K562 (cell line): ENCODE data around the gene RGS4. TPM values are rescaled to one million over a fixed set of nuclear protein-coding genes. Genes with fewer than 3 reads are reported as not detected.

ENCODE experiments used
- ATAC-seq: fragments of 200-7000 bp; cut with Tn5 transposase; 3 replicates; pipeline ENCODE4 v1.9.1; 2020; ENCODE audit warnings: moderate library complexity
- BruUV-seq: library from RNA; stranded (reverse); fragments of 400-500 nt; replicated peaks from 2 replicates; lab custom pipeline; 2021; lab: Mats Ljungman, UMichigan
- CTCF ChIA-PET: fragments of 300-600 bp; formaldehyde crosslinking; extraction: SDS; loops from one replicate; lab custom pipeline; 2021; ENCODE audit warnings: low intra/inter-chr PET ratio; lab: Yijun Ruan, JAX
- POLR2A ChIA-PET: fragments of 300-600, 350-650 bp; sonication (Branson Sonifier 250); formaldehyde crosslinking; extraction: SDS; loops from one replicate; lab custom pipeline; 2021; ENCODE audit warnings: antibody characterized with exemption, inconsistent platforms; lab: Yijun Ruan, JAX
- DNase-seq, 4 experiments: peaks; one replicate each; pipeline versions ENCODE4 v3.0.0 to v3.0.0-alpha.2; 2011 to 2018; ENCODE audit warnings: low spot score in 3 of 4, mixed read lengths in 3 of 4; ENCODE audit errors: extremely low read depth in 1 of 4
- FAIRE-seq: peaks from 2 replicates; lab custom pipeline; 2011; peaks lifted over from hg19 to GRCh38; lab: Jason Lieb, UNC
- H2AFZ ChIP-seq: 2 replicates; pipeline ENCODE4 v1.6.0; 2011; ENCODE audit warnings: low read depth, low read length, control low read depth, inconsistent platforms
- H3K27ac ChIP-seq: fragments of 200-600 bp; 3 replicates; pipeline ENCODE4 v1.8.0; 2011; ENCODE audit warnings: low read depth, mild to moderate bottlenecking, control low read depth, inconsistent platforms, low read length, moderate library complexity, mixed read lengths; ENCODE audit errors: extremely low read depth
- H3K27me3 ChIP-seq, 2 experiments: fragments of 300-600 bp in 1 of 2; 2 replicates in 1 of 2; 3 replicates in 1 of 2; pipeline versions ENCODE4 v1.6.0 to v1.8.0; 2011; ENCODE audit warnings: inconsistent platforms in 2 of 2, low read length in 2 of 2, mild to moderate bottlenecking in 1 of 2, mixed read lengths in 1 of 2, moderate library complexity in 1 of 2; ENCODE audit not compliant: control insufficient read depth in 2 of 2, insufficient read depth in 2 of 2
- H3K36me3 ChIP-seq: fragments of 300-600 bp; 3 replicates; pipeline ENCODE4 v1.8.0; 2011; ENCODE audit warnings: mild to moderate bottlenecking, low read length, inconsistent platforms; ENCODE audit not compliant: control insufficient read depth, insufficient read depth
- H3K4me1 ChIP-seq, 2 experiments: fragments of 200-600 bp in 1 of 2; replicated peaks in 1 of 2; 2 replicates in 1 of 2; 3 replicates in 1 of 2; pipeline versions ENCODE4 v1.5.1 to v1.8.0; 2011; ENCODE audit warnings: inconsistent platforms in 2 of 2, low read length in 2 of 2, mild to moderate bottlenecking in 1 of 2, mixed read lengths in 1 of 2, moderate library complexity in 1 of 2; ENCODE audit not compliant: control insufficient read depth in 2 of 2, insufficient read depth in 2 of 2
- H3K4me2 ChIP-seq: 2 replicates; pipeline ENCODE4 v1.6.1; 2011; ENCODE audit warnings: low read length, control low read depth, inconsistent platforms, mixed read lengths; ENCODE audit not compliant: insufficient read depth
- H3K4me3 ChIP-seq: fragments of 200-600 bp; sonication (generic), shearing (Covaris generic); 2 replicates; pipeline ENCODE4 v1.5.1; 2016; ENCODE audit warnings: control low read depth, inconsistent platforms
- H3K79me2 ChIP-seq: fragments of 200-600 bp; 3 replicates; pipeline ENCODE4 v1.8.0; 2011; ENCODE audit warnings: low read length, inconsistent platforms; ENCODE audit not compliant: control insufficient read depth, insufficient read depth
- H3K9ac ChIP-seq, 2 experiments: 2 replicates each; pipeline versions ENCODE4 v1.6.0 to v1.6.1; 2011; ENCODE audit warnings: low read depth in 2 of 2, low read length in 2 of 2, control low read depth in 1 of 2, inconsistent platforms in 1 of 2, mild to moderate bottlenecking in 1 of 2, mixed read lengths in 1 of 2; ENCODE audit not compliant: insufficient read depth in 1 of 2
- H3K9me1 ChIP-seq: one replicate; pipeline ENCODE4 v1.6.0; 2011; ENCODE audit warnings: inconsistent platforms, mild to moderate bottlenecking, low read length, moderate library complexity; ENCODE audit not compliant: control insufficient read depth, insufficient read depth
- H3K9me3 ChIP-seq: replicated peaks from 2 replicates; pipeline ENCODE4 v1.5.1; 2011; ENCODE audit warnings: low read depth, low read length, inconsistent platforms; ENCODE audit not compliant: control insufficient read depth, insufficient read depth
- H4K20me1 ChIP-seq: replicated peaks from 2 replicates; pipeline ENCODE4 v1.6.1; 2011; ENCODE audit warnings: low read length, inconsistent platforms, mixed read lengths; ENCODE audit not compliant: control insufficient read depth, insufficient read depth
- BRD9 ChIP-seq: fragments of 450-650 bp; IDR thresholded peaks from 2 replicates; pipeline ENCODE4 v1.6.1; 2018; ENCODE audit warnings: low read depth; ENCODE audit not compliant: partially characterized antibody
- CSDE1 ChIP-seq, 2 experiments: fragments of 450-650 bp; IDR thresholded peaks; 2 replicates each; pipeline ENCODE4 v1.6.1; 2016; ENCODE audit warnings: mild to moderate bottlenecking in 1 of 2
- EGR1 ChIP-seq: fragments of 450-650 bp; conservative IDR thresholded peaks from 2 replicates; pipeline ENCODE4 v1.6.1; 2017; ENCODE audit warnings: mild to moderate bottlenecking
- KHSRP ChIP-seq: fragments of 450-650 bp; IDR thresholded peaks from 2 replicates; pipeline ENCODE4 v1.6.1; 2017
- LEF1 ChIP-seq: fragments of 450-650 bp; IDR thresholded peaks from 2 replicates; pipeline ENCODE4 v1.6.1; 2016; ENCODE audit warnings: mild to moderate bottlenecking
- NCOA4 ChIP-seq: fragments of 450-650 bp; IDR thresholded peaks from 2 replicates; pipeline ENCODE4 v1.6.1; 2018; ENCODE audit warnings: mild to moderate bottlenecking; ENCODE audit not compliant: partially characterized antibody
- NR4A1 ChIP-seq, 2 experiments: fragments of 250-450 bp in 1 of 2; fragments of 450-650 bp in 1 of 2; sonication (Bioruptor Pico) in 1 of 2; IDR thresholded peaks; 2 replicates each; pipeline versions ENCODE4 v1.4.0 to v1.6.1; 2016 to 2020; ENCODE audit warnings: mild to moderate bottlenecking in 2 of 2, missing compliant biosample characterization in 1 of 2, missing genetic modification characterization in 1 of 2, moderate library complexity in 1 of 2
- PHF20 ChIP-seq: fragments of 450-650 bp; IDR thresholded peaks from 2 replicates; pipeline ENCODE4 v1.6.1; 2018; ENCODE audit not compliant: partially characterized antibody
- PRMT5 ChIP-seq: sonication (generic); formaldehyde crosslinking; IDR thresholded peaks from 2 replicates; pipeline ENCODE4 v1.5.0; 2020; ENCODE audit warnings: missing genetic modification reagents
- PURB ChIP-seq: sonication (generic); formaldehyde crosslinking; IDR thresholded peaks from 2 replicates; pipeline ENCODE4 v1.9.0; 2021; ENCODE audit warnings: low read depth, mild to moderate bottlenecking, missing genetic modification reagents
- RBM25 ChIP-seq: fragments of 200-400 bp; formaldehyde crosslinking; IDR thresholded peaks from 2 replicates; pipeline ENCODE4 v1.6.1; 2018; ENCODE audit warnings: low read length, low read depth, moderate library complexity; ENCODE audit not compliant: severe bottlenecking
- RFX5 ChIP-seq: IDR thresholded peaks from 2 replicates; pipeline ENCODE4 v1.6.1; 2011; ENCODE audit warnings: low read depth, mild to moderate bottlenecking, improper control_type of control experiment, low read length
- SRSF1 ChIP-seq: fragments of 200-400 bp; formaldehyde crosslinking; IDR thresholded peaks from 2 replicates; pipeline ENCODE4 v1.6.1; 2017; ENCODE audit warnings: mild to moderate bottlenecking, low read depth, low read length, moderate library complexity
- TCF7 ChIP-seq: sonication (generic); IDR thresholded peaks from 2 replicates; pipeline ENCODE4 v1.6.1; 2016; ENCODE audit warnings: antibody characterized with exemption, borderline replicate concordance
- TFAP4 ChIP-seq: sonication (generic); formaldehyde crosslinking; IDR thresholded peaks from 2 replicates; pipeline ENCODE4 v1.8.0; 2022; ENCODE audit warnings: missing genetic modification reagents, mild to moderate bottlenecking, moderate library complexity, borderline replicate concordance
- THRB ChIP-seq: fragments of 450-650 bp; formaldehyde crosslinking; conservative IDR thresholded peaks from 2 replicates; pipeline ENCODE4 v1.4.0; 2022; ENCODE audit warnings: mild to moderate bottlenecking, missing genetic modification characterization
- TRIM24 ChIP-seq, 2 experiments: fragments of 450-650 bp; IDR thresholded peaks; 2 replicates each; pipeline ENCODE4 v1.6.1; 2016
- ZC3H8 ChIP-seq: fragments of 450-650 bp; IDR thresholded peaks from 2 replicates; pipeline ENCODE4 v1.6.1; 2017
- WGBS: fragments of 100-300 bp; shearing (Covaris generic); methylation state at CpG from one replicate; pipeline ENCODE4 v1.1.6; 2016; ENCODE audit warnings: low coverage, mixed read lengths; ENCODE audit not compliant: insufficient coverage; ENCODE audit errors: missing lambda C conversion rate; 5-methylcytosine and 5-hydroxymethylcytosine counted together
- in situ Hi-C: fragments of 300-500 bp; cut with MboI; formaldehyde crosslinking; loops from 4 replicates; pipeline ENCODE4 v1.15.0; 2018; ENCODE audit warnings: inconsistent platforms, mixed read lengths
- intact Hi-C: fragments of 100-400 bp; cut with micrococcal nuclease; formaldehyde crosslinking; loops from 2 replicates; pipeline ENCODE4 v1.14.2; 2022
- polyA plus RNA-seq, 8 experiments: library from polyadenylated mRNA; depleted of rRNA in 4 of 8; stranded (reverse) in 5 of 8; unstranded in 3 of 8; fragments of >200 nt; fragmentation: Nextera tagmentation in 2 of 8; fragmentation: Illumina TruSeq in 1 of 8; extraction: Ambion mirVana in 2 of 8; extraction: Trizol in 1 of 8; gene quantifications; 2 replicates each; pipeline versions ENCODE4 v1.2.1 to v1.2.3, GENCODE V29; 2011 to 2014; ENCODE audit warnings: inconsistent platforms in 1 of 8, missing spikeins in 1 of 8
- total RNA-seq, 7 experiments: library from RNA; depleted of rRNA in 6 of 7; stranded (reverse); fragments of >200 nt in 6 of 7; fragmentation: Illumina TruSeq in 2 of 7; extraction: Trizol in 2 of 7; gene quantifications; 2 replicates each; pipeline versions ENCODE4 v1.2.1 to v1.2.3, GENCODE V29; 2011 to 2021; ENCODE audit warnings: low replicate concordance in 1 of 7

Gene RGS4
- total and polyA plus RNA-seq, 9 of the 15 experiments (the other 6 are each of a cell fraction or from before 2014, with no cell fraction given) = not detected

- in situ Hi-C loops (no loop called here), intact Hi-C loops (no loop called here)
- TF ChIP-seq PHF20 (no peak), TRIM24 (IDR thresholded peaks at IDR 0.05) (no peak), NCOA4 (no peak), LEF1 (no peak), EGR1 (no peak), RBM25 (no peak), KHSRP (no peak), BRD9 (no peak), RFX5 (no peak), ZC3H8 (no peak), PURB (CRISPR knock-in tag) (no peak), SRSF1 (no peak), NR4A1 (CRISPR knock-in tag; IDR thresholded peaks at IDR 0.05) (no peak), NR4A1 (tag; IDR thresholded peaks at IDR 0.05) (no peak), CSDE1 (IDR thresholded peaks at IDR 0.05) (no peak), THRB (CRISPR knock-in tag) (no peak), TCF7 (no peak), PRMT5 (no peak), TFAP4 (CRISPR knock-in tag) (no peak)
- Histone ChIP-seq H3K4me1 (no peaks in the 10 kb centered on the region), H3K27ac (no peak overlapping the region), H3K36me3 (no peaks in the 10 kb centered on the region), H3K79me2 (no peaks in the 10 kb centered on the region), H3K9me3 (no peaks in the 10 kb centered on the region), H3K4me3 (no peak overlapping the region), H3K4me2 (no peak overlapping the region), H4K20me1 (no peaks in the 10 kb centered on the region), H3K27me3 (no peaks in the 10 kb centered on the region), H3K9me1 (no peaks in the 10 kb centered on the region), H2AFZ (no peak overlapping the region), H3K9ac (no peak overlapping the region)
- 0% methylated on average over 1 of the region's 1 CpG for WGBS
- BruUV-seq = no TSS peak
- POLR2A ChIA-PET = no interaction called here
- ATAC-seq = no peak
- DNase-seq = no peak
- no peak for FAIRE-seq
- CTCF ChIA-PET = no interaction called here
These were observed 14.5 kb downstream of the RGS4 start for GRCh38 chr1:163083690-163084089.
